OCI-LY1 (cell line): ENCODE measurements around the gene EVPLL.
"Not testable (repeated sequence)": the region's sequence is repeated elsewhere in the genome, so short reads cannot be mapped to it uniquely, and the experiment has no call there.

Source experiments
- CTCF ChIP-seq: fragments of 200-600 bp; sonication (generic), shearing (Covaris generic); IDR thresholded peaks from 2 replicates; pipeline ENCODE4 v1.5.1; 2017; ENCODE audit warnings: mild to moderate bottlenecking, antibody characterized with exemption, low read length, moderate library complexity, mixed read lengths
- EZH2 ChIP-seq: fragments of 200-600 bp; sonication (generic), shearing (Covaris generic); IDR thresholded peaks from 2 replicates; pipeline ENCODE4 v1.8.0; 2017; ENCODE audit warnings: borderline replicate concordance, mixed run types, mild to moderate bottlenecking, antibody characterized with exemption, low read length, moderate library complexity, mixed read lengths

GRCh38 chr17:18408906-18409305, 31.3 kb downstream of the EVPLL start:
- not testable (repeated sequence) for TF ChIP-seq CTCF, EZH2
